Endothelial cell of umbilical vein (primary cell): ENCODE measurements around the gene AHI1.
A peak's percentile ranks its signal among the peaks of the same experiment; 100 is the strongest.

ENCODE experiments used
- EZH2 ChIP-seq: IDR thresholded peaks from 2 replicates; pipeline ENCODE4 v1.6.1; 2012; ENCODE audit warnings: borderline replicate concordance, low read depth, mild to moderate bottlenecking, moderate library complexity, low read length, inconsistent platforms; ENCODE audit not compliant: severe bottlenecking
- FOS ChIP-seq: IDR thresholded peaks from 2 replicates; pipeline ENCODE4 v1.6.1; 2011; ENCODE audit warnings: mild to moderate bottlenecking, low read length, moderate library complexity, borderline replicate concordance; ENCODE audit not compliant: insufficient read depth
- GATA2 ChIP-seq: IDR thresholded peaks from 2 replicates; pipeline ENCODE4 v1.7.0; 2011; ENCODE audit warnings: low read depth, mild to moderate bottlenecking, moderate library complexity, mixed read lengths, low read length; ENCODE audit not compliant: insufficient read length, insufficient read depth
- JUN ChIP-seq: IDR thresholded peaks from 2 replicates; pipeline ENCODE4 v1.6.1; 2011; ENCODE audit warnings: borderline replicate concordance, low read depth; ENCODE audit not compliant: insufficient read length, insufficient read depth
- MAX ChIP-seq: IDR thresholded peaks from 2 replicates; pipeline ENCODE4 v1.6.1; 2011; ENCODE audit not compliant: insufficient read depth, insufficient read length
- MYC ChIP-seq: IDR thresholded peaks from one replicate; pipeline ENCODE4 v1.6.1; 2011; ENCODE audit warnings: mild to moderate bottlenecking, low read depth, low read length
- POLR2A ChIP-seq: IDR thresholded peaks from 2 replicates; pipeline ENCODE4 v1.6.1; 2012; ENCODE audit warnings: low read depth, mild to moderate bottlenecking, control low read depth, low read length
- POLR2AphosphoS5 ChIP-seq: IDR thresholded peaks from 2 replicates; pipeline ENCODE4 v1.6.1; 2012; ENCODE audit warnings: low read depth, mild to moderate bottlenecking, control low read depth, low read length, moderate library complexity; ENCODE audit not compliant: insufficient read depth
- TF ChIP-seq, protein P1 (sequence below), 2 donors: IDR thresholded peaks; 1 replicate in 1 of 2; 2 replicates in 1 of 2; pipeline ENCODE4 v1.5.1; 2011; ENCODE audit warnings: low read length in 2 of 2, mild to moderate bottlenecking in 2 of 2, moderate library complexity in 2 of 2, control low read depth in 1 of 2, inconsistent platforms in 1 of 2, low read depth in 1 of 2; ENCODE audit not compliant: insufficient read depth in 1 of 2; ENCODE audit errors: extremely low read depth in 1 of 2

DNA sequence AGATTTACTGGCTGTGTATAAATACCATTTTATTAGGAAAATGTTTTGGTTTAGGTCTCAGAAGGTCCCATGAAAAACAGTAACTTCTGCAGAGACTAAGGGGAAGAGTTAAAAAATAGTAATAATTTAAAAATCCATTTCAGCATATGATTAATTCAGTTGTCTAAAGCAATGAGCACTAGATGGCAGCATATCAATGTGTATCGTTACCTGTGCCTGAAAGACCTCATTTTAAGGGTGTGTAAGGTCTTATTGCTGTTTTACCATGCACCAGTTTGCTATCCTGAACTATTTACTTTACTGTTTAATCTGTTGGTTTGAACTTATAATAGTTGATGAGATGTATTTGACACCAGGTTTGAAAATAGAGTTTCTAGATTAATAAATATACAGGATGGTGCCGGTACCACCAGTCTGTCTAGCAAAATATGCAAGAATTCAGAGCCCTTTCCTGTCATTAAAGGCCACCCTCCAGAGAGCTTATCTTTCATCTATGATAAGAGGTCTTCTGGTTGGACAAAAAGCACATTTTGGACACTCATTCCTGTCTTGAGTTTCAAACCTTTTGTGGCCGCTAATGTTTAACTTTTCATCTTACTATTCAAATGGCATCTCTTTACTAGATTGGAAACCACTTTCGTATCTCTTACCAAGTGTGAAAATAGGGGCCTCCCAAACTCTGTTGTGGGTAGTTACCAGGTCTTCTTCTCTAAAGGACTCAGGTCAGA is 8.9 kb upstream of the AHI1 start:
- TF ChIP-seq POLR2A: no peak
- TF ChIP-seq, protein P1, sequence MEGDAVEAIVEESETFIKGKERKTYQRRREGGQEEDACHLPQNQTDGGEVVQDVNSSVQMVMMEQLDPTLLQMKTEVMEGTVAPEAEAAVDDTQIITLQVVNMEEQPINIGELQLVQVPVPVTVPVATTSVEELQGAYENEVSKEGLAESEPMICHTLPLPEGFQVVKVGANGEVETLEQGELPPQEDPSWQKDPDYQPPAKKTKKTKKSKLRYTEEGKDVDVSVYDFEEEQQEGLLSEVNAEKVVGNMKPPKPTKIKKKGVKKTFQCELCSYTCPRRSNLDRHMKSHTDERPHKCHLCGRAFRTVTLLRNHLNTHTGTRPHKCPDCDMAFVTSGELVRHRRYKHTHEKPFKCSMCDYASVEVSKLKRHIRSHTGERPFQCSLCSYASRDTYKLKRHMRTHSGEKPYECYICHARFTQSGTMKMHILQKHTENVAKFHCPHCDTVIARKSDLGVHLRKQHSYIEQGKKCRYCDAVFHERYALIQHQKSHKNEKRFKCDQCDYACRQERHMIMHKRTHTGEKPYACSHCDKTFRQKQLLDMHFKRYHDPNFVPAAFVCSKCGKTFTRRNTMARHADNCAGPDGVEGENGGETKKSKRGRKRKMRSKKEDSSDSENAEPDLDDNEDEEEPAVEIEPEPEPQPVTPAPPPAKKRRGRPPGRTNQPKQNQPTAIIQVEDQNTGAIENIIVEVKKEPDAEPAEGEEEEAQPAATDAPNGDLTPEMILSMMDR (IDR thresholded peaks at IDR 0.05; ENCODE audit: extremely low read depth in 1 of 2, insufficient read depth in 1 of 2, low read depth in 1 of 2, low read length in 2 of 2): peak; percentile 32 to 39
- TF ChIP-seq EZH2: no peak
- no peak for TF ChIP-seq MAX
- no peak for TF ChIP-seq FOS
- TF ChIP-seq JUN: no peak
- TF ChIP-seq MYC: no peak
- no peak for TF ChIP-seq POLR2AphosphoS5
- no peak for TF ChIP-seq GATA2
